ENCODE results near the gene TENM4.

GRCh38 chr11:79404806-79405205, 36.0 kb downstream of the TENM4 start:
- no peak for TF ChIP-seq TEAD4 (CRISPR knock-in tag; IDR thresholded peaks at IDR 0.05)
- no peak for TF ChIP-seq CTCF (IDR thresholded peaks at IDR 0.05)
- TF ChIP-seq FOXK1 (CRISPR knock-in tag; IDR thresholded peaks at IDR 0.05), result no peak
- no peak for TF ChIP-seq IRF1 (CRISPR knock-in tag; IDR thresholded peaks at IDR 0.05)

Data from WTC11 (cell line).